A549 (cell line): ENCODE data around the gene FSTL4. TPM values are rescaled to one million over a fixed set of nuclear protein-coding genes. Genes with fewer than 3 reads are reported as not detected.

Source experiments
- ATAC-seq, 2 experiments: fragments of 200-7000 bp in 1 of 2; fragments of >200 bp in 1 of 2; cut with Nextera tagmentation in 1 of 2; cut with Tn5 transposase in 1 of 2; 3 replicates each; pipeline versions ENCODE4 v1.8.0 to v1.9.1; 2018 to 2020; ENCODE audit warnings: mild to moderate bottlenecking in 1 of 2, moderate library complexity in 1 of 2
- CTCF ChIA-PET: fragments of 300-600 bp; sonication (Branson Sonifier 250); formaldehyde crosslinking; extraction: SDS; loops from one replicate; lab custom pipeline; 2021; ENCODE audit warnings: antibody characterized with exemption, inconsistent platforms; lab: Yijun Ruan, JAX
- POLR2A ChIA-PET: fragments of 350-600 bp; formaldehyde crosslinking; extraction: SDS; loops from one replicate; lab custom pipeline; 2021; ENCODE audit warnings: antibody characterized with exemption, inconsistent platforms; lab: Yijun Ruan, JAX
- DNase-seq, 2 experiments: peaks; one replicate each; pipeline versions ENCODE4 v3.0.0 to v3.0.0-alpha.2; 2011 to 2016; ENCODE audit warnings: low read depth in 1 of 2, low spot score in 1 of 2
- FAIRE-seq: peaks from 2 replicates; lab custom pipeline; 2011; peaks lifted over from hg19 to GRCh38; lab: Jason Lieb, UNC
- H3K27ac ChIP-seq, 2 experiments: fragments of >200 bp; sonication (Bioruptor Twin); formaldehyde crosslinking; 3 replicates each; pipeline ENCODE4 v1.5.1; 2016 to 2017
- H3K4me1 ChIP-seq: fragments of >200 bp; sonication (Bioruptor Twin); formaldehyde crosslinking; 3 replicates; pipeline ENCODE4 v1.6.1; 2016
- H3K4me2 ChIP-seq: fragments of >200 bp; sonication (Bioruptor Twin); formaldehyde crosslinking; 3 replicates; pipeline ENCODE4 v1.6.1; 2016
- H3K4me3 ChIP-seq: fragments of >200 bp; sonication (Bioruptor Twin); formaldehyde crosslinking; 3 replicates; pipeline ENCODE4 v1.5.1; 2016
- H3K9me3 ChIP-seq: fragments of >200 bp; sonication (Bioruptor Twin); formaldehyde crosslinking; 3 replicates; pipeline ENCODE4 v1.6.1; 2016
- BCL3 ChIP-seq: fragments of >200 bp; sonication (Bioruptor Twin); formaldehyde crosslinking; IDR thresholded peaks from 3 replicates; pipeline ENCODE4 v1.6.1; 2016
- CBX8 ChIP-seq: fragments of 200-600 bp; sonication (generic); IDR thresholded peaks from 2 replicates; pipeline ENCODE4 v1.6.1; 2016
- CEBPB ChIP-seq, 2 experiments: fragments of >200 bp in 1 of 2; sonication (Bioruptor Twin) in 1 of 2; formaldehyde crosslinking in 1 of 2; IDR thresholded peaks; 2 replicates each; pipeline ENCODE4 v1.6.1; 2012 to 2016
- CHD2 ChIP-seq: fragments of 150-350 bp; IDR thresholded peaks from 2 replicates; pipeline ENCODE4 v1.6.1; 2014; ENCODE audit warnings: low read length; ENCODE audit not compliant: partially characterized antibody
- EHF ChIP-seq: fragments of 250-450 bp; sonication (Bioruptor Pico); IDR thresholded peaks from 2 replicates; pipeline ENCODE4 v1.5.0; 2020; ENCODE audit warnings: mild to moderate bottlenecking
- EHMT2 ChIP-seq: fragments of 200-600 bp; sonication (generic); IDR thresholded peaks from 2 replicates; pipeline ENCODE4 v1.6.1; 2016; ENCODE audit warnings: antibody characterized with exemption, low read depth, mild to moderate bottlenecking, moderate library complexity
- EP300 ChIP-seq, 2 experiments: fragments of >200 bp; sonication (Bioruptor Twin); formaldehyde crosslinking; IDR thresholded peaks; 2 replicates in 1 of 2; 3 replicates in 1 of 2; pipeline ENCODE4 v1.6.1; 2016 to 2017
- ESRRA ChIP-seq: fragments of 150-350 bp; IDR thresholded peaks from 2 replicates; pipeline ENCODE4 v1.6.1; 2014; ENCODE audit warnings: mild to moderate bottlenecking, low read length, borderline replicate concordance
- FOSL2 ChIP-seq, 2 experiments: fragments of 450-650 bp in 1 of 2; fragments of >200 bp in 1 of 2; sonication (Bioruptor Twin) in 1 of 2; formaldehyde crosslinking; IDR thresholded peaks; 2 replicates each; pipeline versions ENCODE4 v1.5.0 to v1.6.1; 2016 to 2020; ENCODE audit warnings: mild to moderate bottlenecking in 1 of 2, moderate library complexity in 1 of 2
- GATA3 ChIP-seq: IDR thresholded peaks from 2 replicates; pipeline ENCODE4 v1.6.1; 2012; ENCODE audit warnings: borderline replicate concordance
- HDAC2 ChIP-seq: fragments of 200-600 bp; sonication (generic); IDR thresholded peaks from 2 replicates; pipeline ENCODE4 v1.6.1; 2016
- HEYL ChIP-seq: fragments of 250-450 bp; sonication (Bioruptor Pico); IDR thresholded peaks from 2 replicates; pipeline ENCODE4 v1.8.0; 2021; ENCODE audit warnings: mild to moderate bottlenecking, moderate library complexity
- HOXA7 ChIP-seq: fragments of 250-450 bp; sonication (Bioruptor Pico); IDR thresholded peaks from 2 replicates; pipeline ENCODE4 v1.5.0; 2020; ENCODE audit warnings: mild to moderate bottlenecking, moderate library complexity
- MAFK ChIP-seq: fragments of 450-650 bp; IDR thresholded peaks from 2 replicates; pipeline ENCODE4 v1.6.1; 2014; ENCODE audit not compliant: partially characterized antibody
- MAX ChIP-seq: IDR thresholded peaks from 2 replicates; pipeline ENCODE4 v1.6.1; 2012
- MAZ ChIP-seq: fragments of 150-350 bp; IDR thresholded peaks from 2 replicates; pipeline ENCODE4 v1.6.1; 2014; ENCODE audit warnings: antibody characterized with exemption, low read depth, low read length, borderline replicate concordance
- MYC ChIP-seq: IDR thresholded peaks from 2 replicates; pipeline ENCODE4 v1.6.1; 2012; ENCODE audit warnings: mild to moderate bottlenecking, inconsistent platforms, low read length, improper control_type of control experiment, borderline replicate concordance
- RAD21 ChIP-seq, 2 experiments: fragments of >200 bp in 1 of 2; sonication (Bioruptor Twin) in 1 of 2; formaldehyde crosslinking in 1 of 2; IDR thresholded peaks in 1 of 2; conservative IDR thresholded peaks in 1 of 2; 2 replicates in 1 of 2; 3 replicates in 1 of 2; pipeline ENCODE4 v1.6.1; 2012 to 2018; ENCODE audit warnings: inconsistent platforms in 1 of 2
- RNF2 ChIP-seq: fragments of 200-600 bp; sonication (generic); IDR thresholded peaks from 2 replicates; pipeline ENCODE4 v1.6.1; 2016; ENCODE audit warnings: low read depth, mild to moderate bottlenecking, antibody characterized with exemption, moderate library complexity, borderline replicate concordance
- TFCP2L1 ChIP-seq: fragments of 250-450 bp; sonication (Bioruptor Pico); IDR thresholded peaks from 2 replicates; pipeline ENCODE4 v1.5.0; 2021; ENCODE audit warnings: mild to moderate bottlenecking
- TP53 ChIP-seq: fragments of 250-450 bp; sonication (Bioruptor Pico); IDR thresholded peaks from 2 replicates; pipeline ENCODE4 v1.5.0; 2021; ENCODE audit warnings: mild to moderate bottlenecking, moderate library complexity
- ZNF302 ChIP-seq: fragments of 250-450 bp; sonication (Bioruptor Pico); IDR thresholded peaks from 2 replicates; pipeline ENCODE4 v1.9.0; 2021; ENCODE audit warnings: inconsistent platforms, mild to moderate bottlenecking, moderate library complexity
- WGBS: methylation state at CpG from one replicate; pipeline ENCODE4 v1.1.6; 2017; ENCODE audit errors: missing lambda C conversion rate; 5-methylcytosine and 5-hydroxymethylcytosine counted together
- polyA plus RNA-seq, 4 experiments: library from polyadenylated mRNA; depleted of rRNA in 3 of 4; stranded (reverse); fragments of >200 nt; fragmentation: RNase III in 1 of 4; extraction: RNeasy Plus Mini Kit Qiagen cat#74134 plus additional on column Dnase treatment in 1 of 4; gene quantifications; 2 replicates in 3 of 4; 3 replicates in 1 of 4; pipeline ENCODE4 v1.2.3, GENCODE V29; 2011 to 2017

The FSTL4 gene
- polyA plus RNA-seq, 2 of the 4 experiments (the other 2 are of a cell fraction): 1.6 to 1.8 TPM

- 74% methylated on average over 12 of the region's 12 CpGs for WGBS
- ATAC-seq (no peak), DNase-seq (no peak), FAIRE-seq (no peak)
- ChIA-PET POLR2A (no interaction called here), CTCF (no interaction called here)
- no peaks in the 10 kb centered on the region for H3K9me3 ChIP-seq
- TF ChIP-seq CHD2 (no peak), HDAC2 (no peak), MAFK (no peak), BCL3 (no peak), GATA3 (no peak), HOXA7 (CRISPR knock-in tag) (no peak), ZNF302 (CRISPR knock-in tag) (no peak), TFCP2L1 (CRISPR knock-in tag) (no peak), RNF2 (no peak), EHF (CRISPR knock-in tag) (no peak), CBX8 (no peak), CEBPB (IDR thresholded peaks at IDR 0.05) (no peak), ESRRA (no peak), MYC (no peak), TP53 (CRISPR knock-in tag) (no peak), RAD21 (conservative IDR thresholded peaks at IDR 0.05 in 1 of 2, IDR thresholded peaks at IDR 0.05 in 1 of 2) (no peak)
- H3K4me2 ChIP-seq: no peak overlapping the region
- no peak overlapping the region for H3K27ac ChIP-seq
- H3K4me3 ChIP-seq: no peak overlapping the region
- no peaks in the 10 kb centered on the region for H3K4me1 ChIP-seq
These were observed 209.6 kb downstream of the FSTL4 start for GRCh38 chr5:133402775-133403174.

- DNase-seq (no peak), ATAC-seq (no peak), FAIRE-seq (no peak)
- Histone ChIP-seq H3K27ac (no peak overlapping the region), H3K4me2 (no peak overlapping the region), H3K9me3 (no peaks in the 10 kb centered on the region), H3K4me1 (no peaks in the 10 kb centered on the region), H3K4me3 (no peak overlapping the region)
- TF ChIP-seq EHMT2 (no peak), MAFK (no peak), MAZ (no peak), FOSL2 (IDR thresholded peaks at IDR 0.05) (no peak), FOSL2 (CRISPR knock-in tag; IDR thresholded peaks at IDR 0.05) (no peak), EP300 (IDR thresholded peaks at IDR 0.05) (no peak), MAX (no peak)
- WGBS: 50% methylated on average over 9 of the region's 9 CpGs
- ChIA-PET POLR2A (no interaction called here), CTCF (interaction anchor here (1.3 kb wide), 1 partner anchor 32 kb away, joined by 3 read pairs; no protein-coding TSS in a partner anchor)
These were observed 210.5 kb downstream of the FSTL4 start for GRCh38 chr5:133401731-133402347.

- ChIA-PET CTCF (interaction anchor here (0.6 to 2.0 kb wide), 3 partner anchors 23 to 197 kb away, joined by 3 to 9 read pairs (median 3); no protein-coding TSS in a partner anchor), POLR2A (no interaction called here)
- H3K9me3 ChIP-seq: no peaks in the 10 kb centered on the region
- no peak for ATAC-seq
- no peak overlapping the region for H3K4me3 ChIP-seq
- DNase-seq: no peak
- H3K4me1 ChIP-seq: no peaks in the 10 kb centered on the region
- H3K4me2 ChIP-seq: no peak overlapping the region
- H3K27ac ChIP-seq: no peak overlapping the region
- no peak for TF ChIP-seq HEYL (CRISPR knock-in tag)
- TF ChIP-seq, all 56 proteins: peak for 0
- no peak for FAIRE-seq
- 65% methylated on average over 7 of the region's 10 CpGs for WGBS
These were observed 211.4 kb downstream of the FSTL4 start for GRCh38 chr5:133400831-133401351.
